Measurements from ENCODE around the gene GPR26. TPM values are rescaled to one million over a fixed set of nuclear protein-coding genes. Genes with fewer than 3 reads are reported as not detected.

GPR26 gene
- total and polyA plus RNA-seq, 2 donors (not counting 1 experiment from before 2014, with no cell fraction given): not detected

GRCh38 chr10:123643315-123643714 lies 22.8 kb upstream of the GPR26 start:
- intact Hi-C loops (cut with micrococcal nuclease): no loop called here
- Histone ChIP-seq H3K4me2 (replicated peaks; ENCODE audit: low read depth, low read length, poor library complexity, severe bottlenecking) (no peak overlapping the region), H3K27me3 (replicated peaks in 1 of 4; ENCODE audit: control extremely low read depth in 1 of 4, control insufficient read depth in 3 of 4, insufficient read depth in 4 of 4, low read length in 3 of 4) (peaks cover 0 to 4% (median 2%) of the 10 kb centered on the region in 4 experiments), H3K9ac (ENCODE audit: low read length) (no peak overlapping the region), H4K20me1 (ENCODE audit: control insufficient read depth, insufficient read depth, low read length, poor library complexity, severe bottlenecking) (no peaks in the 10 kb centered on the region), H2AFZ (ENCODE audit: insufficient read depth, low read depth, low read length, poor library complexity, severe bottlenecking) (no peak overlapping the region), H3K79me2 (ENCODE audit: control insufficient read depth, insufficient read depth, low read length) (no peaks in the 10 kb centered on the region), H3K4me3 (ENCODE audit: control extremely low read depth in 1 of 5, extremely low read depth in 1 of 5, insufficient read depth in 1 of 5, low read depth in 2 of 5, low read length in 4 of 5) (no peak overlapping the region), H3K4me1 (ENCODE audit: control insufficient read depth in 2 of 2, insufficient read depth in 2 of 2, low read length in 2 of 2) (no peaks in the 10 kb centered on the region), H3K9me3 (ENCODE audit: control extremely low read depth in 1 of 3, control insufficient read depth in 2 of 3, insufficient read depth in 1 of 3, low read length in 2 of 3) (peaks cover 0 to 2% (median 0%) of the 10 kb centered on the region in 3 donors), H3K27ac (ENCODE audit: low read length in 2 of 2) (no peak overlapping the region), H3K36me3 (replicated peaks in 1 of 2; ENCODE audit: control extremely low read depth in 1 of 2, control insufficient read depth in 1 of 2, extremely low read depth in 1 of 2, insufficient read depth in 2 of 2, low read length in 1 of 2) (no peaks in the 10 kb centered on the region)
- ChIA-PET CTCF (no interaction called here), POLR2A (no interaction called here)
- Mint-ChIP-seq H3K27ac (no peak overlapping the region), H3K4me1 (no peaks in the 10 kb centered on the region), H3K9me3 (ENCODE audit: insufficient read depth) (no peaks in the 10 kb centered on the region), H3K27me3 (peaks cover 19% of the 10 kb centered on the region), H3K4me3 (no peak overlapping the region)
- ATAC-seq (ENCODE audit: low read depth): no peak
- DNase-seq: no peak
- WGBS (ENCODE audit: insufficient coverage): 63% methylated on average over 5 of the region's 10 CpGs
- TF ChIP-seq EZH2 (IDR thresholded peaks at IDR 0.05; ENCODE audit: borderline replicate concordance, insufficient read depth, low read depth, low read length, poor library complexity, severe bottlenecking) (no peak), CTCF (IDR thresholded peaks at IDR 0.05) (no peak)

DNA sequence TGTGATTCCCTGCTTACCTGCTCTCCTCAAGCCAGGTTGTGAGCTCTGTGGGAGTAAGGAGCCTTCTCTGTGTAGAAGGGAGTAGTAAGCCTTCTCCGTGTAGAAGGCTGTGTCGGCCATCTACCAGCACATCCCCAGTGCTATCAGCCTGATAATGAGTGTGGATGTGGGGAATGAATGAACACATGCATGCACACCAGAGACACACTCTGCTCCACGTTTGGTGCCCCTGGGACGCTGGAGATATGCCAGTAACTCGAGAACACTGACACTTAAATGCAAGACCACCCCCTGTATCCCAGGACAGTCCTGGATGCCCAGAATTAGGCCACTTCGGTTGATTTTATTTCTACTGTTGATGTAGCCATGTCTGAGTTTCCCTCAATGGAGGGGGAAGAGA lies 21.1 kb upstream of the GPR26 start:
- H3K79me2 ChIP-seq (ENCODE audit: control insufficient read depth, insufficient read depth, low read length): no peaks in the 10 kb centered on the region
- 46% methylated on average over 4 of the region's 6 CpGs for WGBS (ENCODE audit: insufficient coverage)
- CTCF ChIA-PET: no interaction called here
- no peaks in the 10 kb centered on the region for H3K36me3 ChIP-seq (replicated peaks in 1 of 2; ENCODE audit: control extremely low read depth in 1 of 2, control insufficient read depth in 1 of 2, extremely low read depth in 1 of 2, insufficient read depth in 2 of 2, low read length in 1 of 2)
- no peak for DNase-seq
- intact Hi-C loops (cut with micrococcal nuclease): no loop called here
- no peak overlapping the region for H2AFZ ChIP-seq (ENCODE audit: insufficient read depth, low read depth, low read length, poor library complexity, severe bottlenecking)
- H3K9ac ChIP-seq (ENCODE audit: low read length): no peak overlapping the region
- Mint-ChIP-seq H3K4me3 (no peak overlapping the region), H3K4me1 (no peaks in the 10 kb centered on the region), H3K9me3 (ENCODE audit: insufficient read depth) (no peaks in the 10 kb centered on the region), H3K27me3 (peaks cover 13% of the 10 kb centered on the region), H3K27ac (no peak overlapping the region)
- H3K4me3 ChIP-seq (ENCODE audit: control extremely low read depth in 1 of 5, extremely low read depth in 1 of 5, insufficient read depth in 1 of 5, low read depth in 2 of 5, low read length in 4 of 5): no peak overlapping the region
- POLR2A ChIA-PET: no interaction called here
- no peaks in the 10 kb centered on the region for H3K9me3 ChIP-seq (ENCODE audit: control extremely low read depth in 1 of 3, control insufficient read depth in 2 of 3, insufficient read depth in 1 of 3, low read length in 2 of 3)
- no peak overlapping the region for H3K4me2 ChIP-seq (replicated peaks; ENCODE audit: low read depth, low read length, poor library complexity, severe bottlenecking)
- H4K20me1 ChIP-seq (ENCODE audit: control insufficient read depth, insufficient read depth, low read length, poor library complexity, severe bottlenecking): no peaks in the 10 kb centered on the region
- H3K27me3 ChIP-seq (replicated peaks in 1 of 4; ENCODE audit: control extremely low read depth in 1 of 4, control insufficient read depth in 3 of 4, insufficient read depth in 4 of 4, low read length in 3 of 4): no peaks in the 10 kb centered on the region
- ATAC-seq (ENCODE audit: low read depth): no peak
- H3K27ac ChIP-seq (ENCODE audit: low read length in 2 of 2): no peak overlapping the region
- no peaks in the 10 kb centered on the region for H3K4me1 ChIP-seq (ENCODE audit: control insufficient read depth in 2 of 2, insufficient read depth in 2 of 2, low read length in 2 of 2)
- no peak for TF ChIP-seq CTCF (IDR thresholded peaks at IDR 0.05)
- TF ChIP-seq EZH2 (IDR thresholded peaks at IDR 0.05; ENCODE audit: borderline replicate concordance, insufficient read depth, low read depth, low read length, poor library complexity, severe bottlenecking): no peak

All from B cell (primary cell).